Panc1 (cell line): ENCODE results near the gene KIF26A. TPM values are rescaled to one million over a fixed set of nuclear protein-coding genes. Genes with fewer than 3 reads are reported as not detected.

Source experiments
- ATAC-seq: fragments of 200-7000 bp; cut with Tn5 transposase; 2 replicates; pipeline ENCODE4 v1.9.1; 2020; ENCODE audit warnings: mild to moderate bottlenecking, moderate library complexity
- BruUV-seq: library from RNA; stranded (reverse); fragments of 400-500 nt; replicated peaks from 2 replicates; lab custom pipeline; 2021; lab: Mats Ljungman, UMichigan
- CTCF ChIA-PET: fragments of 300-600 bp; sonication (Branson Sonifier 250); formaldehyde crosslinking; loops from one replicate; lab custom pipeline; 2022; ENCODE audit warnings: antibody characterized with exemption; lab: Charles Lee
- POLR2A ChIA-PET: fragments of 300-600 bp; sonication (Branson Sonifier 250); formaldehyde crosslinking; loops from one replicate; lab custom pipeline; 2022; ENCODE audit warnings: antibody characterized with exemption; lab: Charles Lee
- DNase-seq: peaks from one replicate; pipeline ENCODE4 v3.0.0-alpha.2; 2010; ENCODE audit warnings: low read depth, low spot score
- H3K27ac ChIP-seq: 2 replicates; pipeline ENCODE4 v1.5.1; 2011; ENCODE audit warnings: mild to moderate bottlenecking, low read length, inconsistent platforms
- H3K27me3 ChIP-seq: fragments of 200-500 bp; sonication (Bioruptor generic); 2 replicates; pipeline ENCODE4 v1.6.0; 2014; ENCODE audit warnings: low read length, inconsistent platforms; ENCODE audit not compliant: control insufficient read depth, insufficient read depth
- H3K36me3 ChIP-seq: fragments of 200-500 bp; sonication (Bioruptor generic); 2 replicates; pipeline ENCODE4 v1.5.1; 2014; ENCODE audit warnings: inconsistent platforms, mild to moderate bottlenecking, low read length, moderate library complexity; ENCODE audit not compliant: control insufficient read depth, insufficient read depth
- H3K4me1 ChIP-seq: 2 replicates; pipeline ENCODE4 v1.5.1; 2011; ENCODE audit warnings: inconsistent platforms, mild to moderate bottlenecking, low read length, moderate library complexity; ENCODE audit not compliant: control insufficient read depth, insufficient read depth
- H3K4me3 ChIP-seq, 2 experiments: 2 replicates each; pipeline ENCODE4 v1.5.1; 2011 to 2012; ENCODE audit warnings: low read depth in 2 of 2, low read length in 2 of 2, mild to moderate bottlenecking in 2 of 2, inconsistent platforms in 1 of 2, moderate library complexity in 1 of 2
- H3K9me3 ChIP-seq: fragments of 200-500 bp; sonication (Bioruptor generic); 2 replicates; pipeline ENCODE4 v1.5.1; 2014; ENCODE audit warnings: low read depth, mild to moderate bottlenecking, inconsistent platforms, low read length, moderate library complexity; ENCODE audit not compliant: control insufficient read depth, insufficient read depth
- CTCF ChIP-seq: fragments of 450-650 bp; IDR thresholded peaks from 2 replicates; pipeline ENCODE4 v1.5.1; 2017; ENCODE audit warnings: mild to moderate bottlenecking
- POLR2AphosphoS5 ChIP-seq: IDR thresholded peaks from 2 replicates; pipeline ENCODE4 v1.6.1; 2012; ENCODE audit warnings: mild to moderate bottlenecking, low read depth, low read length, moderate library complexity
- REST ChIP-seq, 2 experiments: IDR thresholded peaks; 2 replicates each; pipeline ENCODE4 v1.6.1; 2011 to 2012; ENCODE audit warnings: low read depth in 2 of 2, control low read depth in 1 of 2, low read length in 1 of 2, mild to moderate bottlenecking in 1 of 2, moderate library complexity in 1 of 2; ENCODE audit not compliant: insufficient read depth in 1 of 2
- SIN3A ChIP-seq: IDR thresholded peaks from 2 replicates; pipeline ENCODE4 v1.6.1; 2012; ENCODE audit warnings: low read depth, mild to moderate bottlenecking, low read length, moderate library complexity, borderline replicate concordance; ENCODE audit not compliant: insufficient read depth
- TCF7L2 ChIP-seq: IDR thresholded peaks from 2 replicates; pipeline ENCODE4 v1.6.1; 2011; ENCODE audit warnings: mild to moderate bottlenecking, low read depth, low read length, inconsistent platforms
- in situ Hi-C: cut with HindIII; loops from 2 replicates; pipeline ENCODE4 v1.10.0; 2016; ENCODE audit warnings: low sequenced_read_pairs, low pct_unique_long_range_greater_than_20kb
- intact Hi-C: fragments of 100-400 bp; cut with micrococcal nuclease; formaldehyde crosslinking; loops from one replicate; pipeline ENCODE4 v1.10.0; 2022; ENCODE audit not compliant: unreplicated experiment
- total RNA-seq: library from RNA; stranded (reverse); gene quantifications from one replicate; pipeline ENCODE4 v1.2.1, GENCODE V29; 2021; ENCODE audit not compliant: unreplicated experiment

Gene KIF26A
- total RNA-seq, 1 experiment from 2014 or later, result 4.4 TPM

- ChIA-PET POLR2A (no interaction called here), CTCF (interaction anchor here (0.6 kb wide), 1 partner anchor 215 kb away, joined by 4 read pairs; no protein-coding TSS in a partner anchor)
- BruUV-seq, result no TSS peak
- H3K36me3 ChIP-seq, result no peaks in the 10 kb centered on the region; the same call in 1 of the 2 replicates
- no peaks in the 10 kb centered on the region for H3K4me1 ChIP-seq
- H3K4me3 ChIP-seq, result no peak overlapping the region
- in situ Hi-C loops (no loop called here), intact Hi-C loops (loop anchor here (5.0 kb wide), 1 partner anchor 41 kb away; no protein-coding TSS in a partner anchor)
- no peak for TF ChIP-seq CTCF
- no peak for TF ChIP-seq SIN3A
- TF ChIP-seq TCF7L2, result no peak
- TF ChIP-seq POLR2AphosphoS5, result no peak
- DNase-seq, result no peak
- no peaks in the 10 kb centered on the region; the same call in 1 of the 2 replicates for H3K9me3 ChIP-seq
- no peak overlapping the region for H3K27ac ChIP-seq
- H3K27me3 ChIP-seq, result no peaks in the 10 kb centered on the region; the same call in 1 of the 2 replicates
- no peak for ATAC-seq
Observed at GRCh38 chr14:104133496-104133895, 4.9 kb upstream of the KIF26A start.

- Histone ChIP-seq H3K4me3 (no peak overlapping the region), H3K27ac (no peak overlapping the region), H3K9me3 (no peaks in the 10 kb centered on the region; the same call in 1 of the 2 replicates), H3K27me3 (no peaks in the 10 kb centered on the region; the same call in 1 of the 2 replicates), H3K4me1 (no peaks in the 10 kb centered on the region; the same call in 1 of the 2 replicates), H3K36me3 (no peaks in the 10 kb centered on the region; the same call in 1 of the 2 replicates)
- intact Hi-C loops, result loop anchor here (5.0 kb wide), 1 partner anchor 42 kb away; no protein-coding TSS in a partner anchor
- ChIA-PET CTCF (no interaction called here), POLR2A (no interaction called here)
- DNase-seq, result no peak
- no peak for ATAC-seq
- BruUV-seq, result no TSS peak
- in situ Hi-C loops, result no loop called here
- TF ChIP-seq SIN3A, result no peak
- TF ChIP-seq POLR2AphosphoS5, result no peak
- TF ChIP-seq CTCF, result no peak
- TF ChIP-seq REST (IDR thresholded peaks at IDR 0.05; ENCODE audit: insufficient read depth in 1 of 2, low read depth in 2 of 2, low read length in 1 of 2), result no peak
- no peak for TF ChIP-seq TCF7L2
Observed at GRCh38 chr14:104134061-104134965, 4.1 kb upstream of the KIF26A start.
